GM19043 (cell line): ENCODE results near the gene NISCH.

ENCODE experiments used
- ATAC-seq: cut with Tn5 transposase; IDR thresholded peaks from one replicate; pipeline ENCODE4 v1.9.1; 2021; ENCODE audit warnings: low read depth; ENCODE audit not compliant: unreplicated experiment

Gene NISCH

GRCh38 chr3:52487788-52488691 lies 32.6 kb downstream of the NISCH start:
- no peak for ATAC-seq

- ATAC-seq: no peak
Measured at GRCh38 chr3:52488746-52489145, 33.3 kb downstream of the NISCH start.

- ATAC-seq: no peak
Measured at GRCh38 chr3:52489453-52489852, 34.0 kb downstream of the NISCH start.

GRCh38 chr3:52490035-52490938 lies 34.9 kb downstream of the NISCH start:
- ATAC-seq: no peak

- no peak for ATAC-seq
Measured at GRCh38 chr3:52490939-52491526, 35.6 kb downstream of the NISCH start.

GRCh38 chr3:52492059-52492458 lies 36.7 kb downstream of the NISCH start:
- ATAC-seq: no peak

- no peak for ATAC-seq
Measured at GRCh38 chr3:52493232-52494017, 38.0 kb downstream of the NISCH start.

- no peak for ATAC-seq
Measured at GRCh38 chr3:52494445-52494844, 39.0 kb downstream of the NISCH start.

- ATAC-seq: no peak
Measured at GRCh38 chr3:52494886-52495495, 39.6 kb downstream of the NISCH start, which contains the start of gene STAB1. TSS of gene STAB1 (plus strand) at chr3:52495338. CDS start at chr3:52495414, 76 bp downstream.

- no peak for ATAC-seq
Measured at GRCh38 chr3:52495777-52496602, 40.6 kb downstream of the NISCH start.

GRCh38 chr3:52498137-52499054 lies 43.0 kb downstream of the NISCH start:
- ATAC-seq: no peak

GRCh38 chr3:52501046-52501445 lies 45.6 kb downstream of the NISCH start:
- ATAC-seq: no peak

- ATAC-seq: no peak
Measured at GRCh38 chr3:52502001-52502400, 46.6 kb downstream of the NISCH start.

- ATAC-seq: no peak
Measured at GRCh38 chr3:52502808-52503350, 47.5 kb downstream of the NISCH start.

- ATAC-seq: no peak
Measured at GRCh38 chr3:52503788-52504424, 48.5 kb downstream of the NISCH start.

GRCh38 chr3:52504977-52505376 lies 49.6 kb downstream of the NISCH start:
- ATAC-seq: no peak
